ENCODE measurements around the gene HIVEP3. TPM values are rescaled to one million over a fixed set of nuclear protein-coding genes. Genes with fewer than 3 reads are reported as not detected.

HIVEP3 gene
- total RNA-seq, 1 donor from 2014 or later: 8.9 TPM

GRCh38 chr1:41542196-41542930 is 376.4 kb downstream of the HIVEP3 start:
- no peak overlapping the region for H2AFZ ChIP-seq (ENCODE audit: low read depth, low read length)
- H3K9me3 Mint-ChIP-seq (ENCODE audit: unreplicated experiment): peaks cover 1% of the 10 kb centered on the region
- H3K36me3 ChIP-seq (ENCODE audit: insufficient read depth, low read length): no peaks in the 10 kb centered on the region
- no peak for DNase-seq (ENCODE audit: low read depth)
- no peak overlapping the region for H3K4me3 ChIP-seq (ENCODE audit: insufficient read depth, low read depth, low read length)
- no peak overlapping the region for H3K9ac ChIP-seq (ENCODE audit: low read length)
- no peak overlapping the region for H3K4me3 Mint-ChIP-seq (ENCODE audit: unreplicated experiment)
- peaks cover 15% of the 10 kb centered on the region for H3K79me2 ChIP-seq (ENCODE audit: insufficient read depth, low read length)
- H3K36me3 Mint-ChIP-seq (ENCODE audit: low read depth, unreplicated experiment): peaks cover 8% of the 10 kb centered on the region
- no peak overlapping the region for H3K27ac ChIP-seq (ENCODE audit: low read depth, low read length)
- H4K20me1 ChIP-seq (ENCODE audit: insufficient read depth, low read length): peaks cover 38% of the 10 kb centered on the region
- peaks cover 11% of the 10 kb centered on the region for H3K4me1 Mint-ChIP-seq (ENCODE audit: low read depth, unreplicated experiment)
- no peak overlapping the region for H3K27ac Mint-ChIP-seq (ENCODE audit: unreplicated experiment)
- H3K27me3 ChIP-seq (ENCODE audit: insufficient read depth, low read length): no peaks in the 10 kb centered on the region
- no peaks in the 10 kb centered on the region for H3K9me3 ChIP-seq (ENCODE audit: insufficient read depth, low read depth, low read length)
- H3K4me2 ChIP-seq (ENCODE audit: low read length): no peak overlapping the region
- H3K4me1 ChIP-seq (ENCODE audit: insufficient read depth, low read length): peaks cover 23% of the 10 kb centered on the region
- no peak for FAIRE-seq
- TF ChIP-seq EZH2 (IDR thresholded peaks at IDR 0.05; ENCODE audit: insufficient read depth, low read length): no peak
- no peak for TF ChIP-seq CTCF (IDR thresholded peaks at IDR 0.05; ENCODE audit: insufficient read depth, low read depth, low read length)
- peaks cover 16% of the 10 kb centered on the region for H3K27me3 Mint-ChIP-seq (ENCODE audit: low read depth, unreplicated experiment)

GRCh38 chr1:41541592-41541952 is 377.1 kb downstream of the HIVEP3 start:
- Histone ChIP-seq H3K4me2 (ENCODE audit: low read length) (no peak overlapping the region), H3K27ac (ENCODE audit: low read depth, low read length) (no peak overlapping the region), H3K79me2 (ENCODE audit: insufficient read depth, low read length) (peaks cover 15% of the 10 kb centered on the region), H4K20me1 (ENCODE audit: insufficient read depth, low read length) (peaks cover 38% of the 10 kb centered on the region), H3K9ac (ENCODE audit: low read length) (no peak overlapping the region), H3K9me3 (ENCODE audit: insufficient read depth, low read depth, low read length) (no peaks in the 10 kb centered on the region), H3K4me3 (ENCODE audit: insufficient read depth, low read depth, low read length) (no peak overlapping the region), H3K36me3 (ENCODE audit: insufficient read depth, low read length) (no peaks in the 10 kb centered on the region), H3K4me1 (ENCODE audit: insufficient read depth, low read length) (peaks cover 29% of the 10 kb centered on the region), H2AFZ (ENCODE audit: low read depth, low read length) (no peak overlapping the region), H3K27me3 (ENCODE audit: insufficient read depth, low read length) (no peaks in the 10 kb centered on the region)
- no peak for TF ChIP-seq CTCF (IDR thresholded peaks at IDR 0.05; ENCODE audit: insufficient read depth, low read depth, low read length)
- TF ChIP-seq EZH2 (IDR thresholded peaks at IDR 0.05; ENCODE audit: insufficient read depth, low read length): no peak
- Mint-ChIP-seq H3K4me1 (ENCODE audit: low read depth, unreplicated experiment) (peaks cover 11% of the 10 kb centered on the region), H3K36me3 (ENCODE audit: low read depth, unreplicated experiment) (peaks cover 8% of the 10 kb centered on the region), H3K27me3 (ENCODE audit: low read depth, unreplicated experiment) (peaks cover 18% of the 10 kb centered on the region), H3K9me3 (ENCODE audit: unreplicated experiment) (peaks cover 1% of the 10 kb centered on the region), H3K4me3 (ENCODE audit: unreplicated experiment) (no peak overlapping the region), H3K27ac (ENCODE audit: unreplicated experiment) (no peak overlapping the region)
- no peak for FAIRE-seq
- no peak for DNase-seq (ENCODE audit: low read depth)

GRCh38 chr1:41540886-41541591 is 377.7 kb downstream of the HIVEP3 start:
- peaks cover 21% of the 10 kb centered on the region for H3K27me3 Mint-ChIP-seq (ENCODE audit: low read depth, unreplicated experiment)
- DNase-seq (ENCODE audit: low read depth): peak; percentile 49

More at GRCh38 chr1:41540886-41541591, 377.7 kb downstream of the HIVEP3 start:
- Histone ChIP-seq H3K27me3 (ENCODE audit: insufficient read depth, low read length) (no peaks in the 10 kb centered on the region), H2AFZ (ENCODE audit: low read depth, low read length) (no peak overlapping the region), H3K4me3 (ENCODE audit: insufficient read depth, low read depth, low read length) (no peak overlapping the region), H3K9me3 (ENCODE audit: insufficient read depth, low read depth, low read length) (no peaks in the 10 kb centered on the region), H3K79me2 (ENCODE audit: insufficient read depth, low read length) (peaks cover 12% of the 10 kb centered on the region), H3K9ac (ENCODE audit: low read length) (no peak overlapping the region), H3K4me1 (ENCODE audit: insufficient read depth, low read length) (peaks cover 29% of the 10 kb centered on the region), H3K4me2 (ENCODE audit: low read length) (no peak overlapping the region), H4K20me1 (ENCODE audit: insufficient read depth, low read length) (peaks cover 33% of the 10 kb centered on the region), H3K27ac (ENCODE audit: low read depth, low read length) (no peak overlapping the region), H3K36me3 (ENCODE audit: insufficient read depth, low read length) (no peaks in the 10 kb centered on the region)
- Mint-ChIP-seq H3K9me3 (ENCODE audit: unreplicated experiment) (peaks cover 1% of the 10 kb centered on the region), H3K4me3 (ENCODE audit: unreplicated experiment) (no peak overlapping the region), H3K36me3 (ENCODE audit: low read depth, unreplicated experiment) (peaks cover 8% of the 10 kb centered on the region), H3K4me1 (ENCODE audit: low read depth, unreplicated experiment) (peaks cover 11% of the 10 kb centered on the region), H3K27ac (ENCODE audit: unreplicated experiment) (no peak overlapping the region)
- FAIRE-seq: no peak
- TF ChIP-seq CTCF (IDR thresholded peaks at IDR 0.05; ENCODE audit: insufficient read depth, low read depth, low read length): no peak
- TF ChIP-seq EZH2 (IDR thresholded peaks at IDR 0.05; ENCODE audit: insufficient read depth, low read length): no peak

Measured in astrocyte (in vitro differentiated cells and primary cell).